Skeletal muscle tissue (tissue), 4 donors: ENCODE measurements around the gene WAPL. TPM values are rescaled to one million over a fixed set of nuclear protein-coding genes. Genes with fewer than 3 reads are reported as not detected.
"Not testable (repeated sequence)": the region's sequence is repeated elsewhere in the genome, so short reads cannot be mapped to it uniquely, and the experiment has no call there.

ENCODE experiments used
- H3K27ac ChIP-seq: one replicate; pipeline ENCODE4 v1.7.0; 2013; ENCODE audit warnings: mild to moderate bottlenecking, low read depth, low read length, inconsistent platforms
- H3K27me3 ChIP-seq, 3 donors: one replicate each; pipeline ENCODE4 v1.7.0; 2013; ENCODE audit warnings: low read length in 3 of 3; ENCODE audit not compliant: control insufficient read depth in 3 of 3, insufficient read depth in 3 of 3
- H3K36me3 ChIP-seq, 3 donors: one replicate each; pipeline ENCODE4 v1.7.0; 2013; ENCODE audit warnings: low read length in 3 of 3; ENCODE audit not compliant: control insufficient read depth in 3 of 3, insufficient read depth in 3 of 3
- H3K4me1 ChIP-seq, 3 donors: one replicate each; pipeline ENCODE4 v1.7.0; 2013; ENCODE audit warnings: low read length in 3 of 3, mild to moderate bottlenecking in 3 of 3; ENCODE audit not compliant: control insufficient read depth in 3 of 3, insufficient read depth in 3 of 3
- H3K4me3 ChIP-seq, 3 donors: one replicate each; pipeline ENCODE4 v1.7.0; 2013; ENCODE audit warnings: low read length in 3 of 3
- H3K9ac ChIP-seq, 3 donors: one replicate each; pipeline ENCODE4 v1.7.0; 2013; ENCODE audit warnings: low read length in 3 of 3, mild to moderate bottlenecking in 3 of 3, moderate library complexity in 2 of 3, low read depth in 1 of 3
- H3K9me3 ChIP-seq, 3 donors: one replicate each; pipeline ENCODE4 v1.7.0; 2013; ENCODE audit warnings: low read length in 3 of 3; ENCODE audit not compliant: control insufficient read depth in 3 of 3
- total RNA-seq: library from RNA; depleted of rRNA; stranded (reverse); fragments of >200 nt; gene quantifications from one replicate; pipeline ENCODE4 v1.2.3, GENCODE V29; 2014
- donor health status: Osteomylitis.

Gene WAPL
- total RNA-seq, 1 donor from 2014 or later, result 45.4 TPM

DNA sequence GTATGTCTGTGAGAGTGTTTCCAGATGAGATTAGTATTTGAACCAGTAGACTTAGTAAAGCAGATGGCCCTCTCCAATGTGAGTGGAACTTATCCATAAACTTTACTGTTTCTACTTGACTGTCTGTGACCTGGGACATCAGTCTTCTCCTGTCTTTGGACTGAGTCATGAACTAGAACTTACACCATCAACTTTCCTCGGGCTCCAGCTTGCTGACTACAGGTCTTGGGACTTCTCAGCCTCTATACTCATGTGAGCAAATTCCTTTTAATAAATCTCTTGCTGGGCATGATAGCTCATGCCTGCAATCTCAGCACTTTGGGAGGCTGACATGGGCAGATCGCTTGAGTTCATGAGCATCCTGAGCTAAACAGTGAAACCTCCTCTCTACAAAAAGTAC lies 25.7 kb upstream of the WAPL start:
- no peaks in the 10 kb centered on the region for H3K36me3 ChIP-seq
- H3K9ac ChIP-seq, result no peak overlapping the region
- H3K27me3 ChIP-seq, result no peaks in the 10 kb centered on the region
- no peak overlapping the region for H3K27ac ChIP-seq
- H3K4me3 ChIP-seq, result no peak overlapping the region
- H3K4me1 ChIP-seq, result no peaks in the 10 kb centered on the region
- H3K9me3 ChIP-seq, result no peaks in the 10 kb centered on the region

- Histone ChIP-seq H3K4me1 (no peaks in the 10 kb centered on the region), H3K36me3 (no peaks in the 10 kb centered on the region), H3K27me3 (no peaks in the 10 kb centered on the region), H3K4me3 (no peak overlapping the region), H3K27ac (no peak overlapping the region), H3K9me3 (no peaks in the 10 kb centered on the region), H3K9ac (no peak overlapping the region)
Measured at GRCh38 chr10:86545101-86545500, 23.5 kb upstream of the WAPL start.

DNA sequence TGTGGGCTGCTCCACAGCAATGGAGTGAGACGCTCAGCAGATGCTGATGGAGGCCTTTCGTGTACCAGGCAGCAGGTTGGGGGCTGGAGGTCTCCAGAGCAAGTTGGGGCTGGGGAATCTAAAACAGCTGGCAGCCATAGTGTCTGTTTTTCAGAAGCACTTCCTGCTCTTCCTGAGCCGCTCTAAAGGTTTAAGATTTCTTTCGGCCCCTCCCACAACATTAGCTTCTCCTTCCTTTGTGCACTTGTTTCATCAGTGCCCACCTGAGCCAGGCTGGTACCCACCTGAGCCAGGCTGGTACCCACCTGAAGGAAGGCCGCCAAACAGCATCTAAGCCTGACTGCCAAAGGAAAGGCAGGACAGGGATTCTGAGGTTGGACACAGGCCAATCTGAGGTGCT lies 18.4 kb upstream of the WAPL start:
- H3K4me3 ChIP-seq, result no peak overlapping the region
- no peaks in the 10 kb centered on the region for H3K9me3 ChIP-seq
- no peaks in the 10 kb centered on the region for H3K36me3 ChIP-seq
- H3K4me1 ChIP-seq, result peaks cover 3 to 8% (median 5%) of the 10 kb centered on the region in 3 donors
- no peak overlapping the region for H3K9ac ChIP-seq
- H3K27ac ChIP-seq, result no peak overlapping the region
- H3K27me3 ChIP-seq, result no peaks in the 10 kb centered on the region

GRCh38 chr10:86538547-86538946 lies 17.0 kb upstream of the WAPL start:
- Histone ChIP-seq H3K36me3 (no peaks in the 10 kb centered on the region), H3K4me1 (peaks cover 9 to 22% (median 20%) of the 10 kb centered on the region in 3 donors), H3K9me3 (no peaks in the 10 kb centered on the region), H3K27ac (no peak overlapping the region), H3K9ac (no peak overlapping the region), H3K27me3 (no peaks in the 10 kb centered on the region), H3K4me3 (no peak overlapping the region)

GRCh38 chr10:86538040-86538439 lies 16.4 kb upstream of the WAPL start:
- H3K9ac ChIP-seq, H3K27ac ChIP-seq, H3K36me3 ChIP-seq, H3K4me3 ChIP-seq, H3K9me3 ChIP-seq, H3K27me3 ChIP-seq: not testable (repeated sequence)
- H3K4me1 ChIP-seq, result peaks cover 9 to 27% (median 24%) of the 10 kb centered on the region in 3 donors

DNA sequence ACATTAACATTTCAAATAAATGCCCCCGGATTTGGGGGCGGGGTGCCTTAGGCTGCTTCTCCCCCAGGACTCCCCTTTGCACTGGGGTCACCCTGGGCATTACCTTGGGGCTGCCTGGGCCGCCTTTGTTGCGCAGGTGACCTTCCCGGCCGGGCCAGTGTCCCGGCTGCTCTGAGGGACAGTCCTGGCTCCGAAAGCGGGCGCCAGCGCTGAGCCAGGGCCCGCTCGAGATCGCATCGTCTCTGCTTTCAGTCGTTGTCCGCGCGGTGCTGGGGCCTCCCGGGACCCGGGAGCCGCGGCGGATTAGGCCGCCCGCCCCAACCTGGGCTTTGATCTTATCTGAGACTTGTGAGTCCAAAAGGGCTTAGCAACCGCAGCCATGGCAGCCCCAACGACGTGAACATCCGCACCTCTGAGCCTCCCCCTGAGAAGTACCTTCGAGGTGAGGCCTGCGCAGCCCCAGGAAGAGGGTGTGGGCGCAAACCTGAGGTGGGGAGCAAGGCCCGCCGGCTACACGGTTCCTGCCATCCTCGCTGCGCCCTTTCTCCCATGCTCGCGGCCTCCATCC lies 14.8 kb upstream of the WAPL start:
- Histone ChIP-seq H3K4me3 (no peak overlapping the region), H3K27ac (peak overlapping the region; percentile 25), H3K36me3 (no peaks in the 10 kb centered on the region)

DNA sequence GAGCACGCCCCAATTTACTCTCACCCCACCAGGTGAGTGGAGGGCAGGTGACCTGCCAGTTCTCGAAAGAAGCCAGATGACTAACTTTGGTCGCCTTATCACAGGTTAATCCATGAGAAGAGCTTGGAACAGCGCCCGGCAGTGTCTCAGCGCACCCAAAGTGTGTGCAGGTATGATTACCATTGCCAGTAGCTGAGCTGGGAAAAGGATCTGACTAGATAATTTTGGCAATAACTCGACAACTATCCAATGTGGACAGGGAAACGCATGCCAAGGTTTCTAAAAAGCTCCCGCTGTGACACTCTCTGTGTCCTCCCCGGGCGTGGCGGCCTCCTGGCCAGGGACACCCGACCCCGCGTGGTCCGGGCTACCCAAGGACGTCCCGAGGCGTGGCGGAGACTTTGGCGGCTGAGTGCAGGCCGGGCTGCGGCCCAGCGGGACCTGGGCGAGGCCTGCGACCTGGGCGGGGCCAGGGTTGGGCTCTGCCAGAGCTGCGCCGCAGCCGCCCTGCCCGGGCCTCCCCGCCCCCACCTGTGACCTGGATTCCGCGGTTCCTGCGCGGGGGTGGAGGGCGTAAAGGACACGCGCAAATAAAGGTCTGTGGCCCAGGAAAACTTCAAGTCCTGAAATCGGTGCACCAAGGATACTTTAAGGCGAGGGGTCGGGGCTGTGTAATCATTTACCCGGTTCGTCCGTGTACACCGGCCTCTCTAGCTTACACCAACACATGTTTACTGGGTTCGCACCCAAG lies 13.7 kb upstream of the WAPL start:
- Histone ChIP-seq H3K27ac (peak overlapping the region; percentile 91), H3K9ac (peak overlapping the region; percentile 79 to 93 (median 80)), H3K4me3 (peak overlapping the region; percentile 68 to 71 (median 70)), H3K9me3 (no peaks in the 10 kb centered on the region), H3K4me1 (peaks cover 9 to 29% (median 27%) of the 10 kb centered on the region in 3 donors), H3K36me3 (no peaks in the 10 kb centered on the region), H3K27me3 (no peaks in the 10 kb centered on the region)

More for the DNA sequence above, 14.8 kb upstream of the WAPL start:
- H3K27me3 ChIP-seq, result no peaks in the 10 kb centered on the region
- no peaks in the 10 kb centered on the region for H3K9me3 ChIP-seq
- H3K9ac ChIP-seq, result no peak overlapping the region
- peaks cover 9 to 29% (median 27%) of the 10 kb centered on the region in 3 donors for H3K4me1 ChIP-seq

DNA sequence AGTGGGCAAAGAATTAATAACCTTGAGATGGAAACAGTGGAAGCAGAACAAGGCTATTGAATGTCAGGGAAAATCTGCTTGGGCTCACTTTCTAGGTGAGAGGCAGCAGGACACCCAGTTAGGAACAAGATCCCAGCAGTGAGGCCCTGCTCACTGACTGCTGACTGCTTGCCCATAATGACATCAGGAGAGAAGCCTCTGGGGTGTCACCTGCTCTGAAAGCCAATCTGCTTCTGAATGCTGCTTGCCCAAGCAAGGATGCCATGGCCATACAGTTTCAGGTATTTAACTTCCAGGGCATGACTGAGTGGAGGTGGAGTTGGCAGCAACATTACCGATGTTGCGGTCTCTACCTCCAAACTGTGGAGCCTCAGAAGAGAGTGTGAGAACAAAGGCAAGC lies 11.7 kb upstream of the WAPL start:
- Histone ChIP-seq H3K9ac (peak overlapping the region in 2 of 3 donors; percentile 33 to 45), H3K9me3 (no peaks in the 10 kb centered on the region), H3K27ac (peak overlapping the region; percentile 91)

GRCh38 chr10:86528736-86529135 lies 7.1 kb upstream of the WAPL start:
- not testable (repeated sequence) for H3K4me3 ChIP-seq, H3K27ac ChIP-seq

More for the DNA sequence above, 11.7 kb upstream of the WAPL start:
- no peaks in the 10 kb centered on the region for H3K27me3 ChIP-seq
- no peaks in the 10 kb centered on the region for H3K36me3 ChIP-seq
- no peak overlapping the region for H3K4me3 ChIP-seq
- peaks cover 9 to 29% (median 27%) of the 10 kb centered on the region in 3 donors for H3K4me1 ChIP-seq

DNA sequence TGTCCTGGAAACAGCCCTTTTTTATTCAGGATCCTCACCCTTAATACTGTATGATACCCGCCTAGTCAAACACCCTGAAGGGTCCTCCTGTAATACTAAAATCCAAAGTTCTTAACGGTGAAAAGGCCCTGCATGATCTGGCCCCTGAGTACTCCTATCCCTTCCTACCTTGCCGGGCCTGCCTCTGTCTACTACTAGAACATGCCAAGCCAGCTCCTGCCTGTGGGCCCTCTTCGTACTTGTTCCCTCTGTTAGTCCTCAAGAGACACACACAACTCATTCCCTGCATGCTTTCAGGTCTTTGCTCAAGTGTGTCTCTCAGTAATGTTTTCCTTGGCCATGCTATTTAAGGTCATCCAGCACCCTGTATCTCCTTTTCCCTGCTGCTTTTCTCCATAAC lies 5.0 kb upstream of the WAPL start:
- H3K36me3 ChIP-seq, result no peaks in the 10 kb centered on the region
- H3K9ac ChIP-seq, result peak overlapping the region in 1 of 3 donors; percentile 41
- peak overlapping the region; percentile 3 for H3K27ac ChIP-seq
- H3K27me3 ChIP-seq, result no peaks in the 10 kb centered on the region
- H3K4me3 ChIP-seq, result no peak overlapping the region
- H3K9me3 ChIP-seq, result no peaks in the 10 kb centered on the region
- H3K4me1 ChIP-seq, result peaks cover 12 to 26% (median 18%) of the 10 kb centered on the region in 3 donors

More at GRCh38 chr10:86528736-86529135, 7.1 kb upstream of the WAPL start:
- H3K9ac ChIP-seq, H3K27me3 ChIP-seq, H3K36me3 ChIP-seq, H3K9me3 ChIP-seq: not testable (repeated sequence)
- peaks cover 5 to 26% (median 16%) of the 10 kb centered on the region in 3 donors for H3K4me1 ChIP-seq
